Stimulated activated CD4-positive, alpha-beta T cell treated with anti-CD3 and anti-CD28 coated beads, Interleukin-2, amount 100 ng/mL, for 4 hours (primary cell): ENCODE data around the gene FARP2.
"Not testable (repeated sequence)": the region's sequence is repeated elsewhere in the genome, so short reads cannot be mapped to it uniquely, and the experiment has no call there.

ENCODE experiments used
- DNase-seq: peaks from one replicate; pipeline ENCODE4 v3.0.0-alpha.2; 2020; ENCODE audit warnings: low read depth

FARP2 gene

DNA sequence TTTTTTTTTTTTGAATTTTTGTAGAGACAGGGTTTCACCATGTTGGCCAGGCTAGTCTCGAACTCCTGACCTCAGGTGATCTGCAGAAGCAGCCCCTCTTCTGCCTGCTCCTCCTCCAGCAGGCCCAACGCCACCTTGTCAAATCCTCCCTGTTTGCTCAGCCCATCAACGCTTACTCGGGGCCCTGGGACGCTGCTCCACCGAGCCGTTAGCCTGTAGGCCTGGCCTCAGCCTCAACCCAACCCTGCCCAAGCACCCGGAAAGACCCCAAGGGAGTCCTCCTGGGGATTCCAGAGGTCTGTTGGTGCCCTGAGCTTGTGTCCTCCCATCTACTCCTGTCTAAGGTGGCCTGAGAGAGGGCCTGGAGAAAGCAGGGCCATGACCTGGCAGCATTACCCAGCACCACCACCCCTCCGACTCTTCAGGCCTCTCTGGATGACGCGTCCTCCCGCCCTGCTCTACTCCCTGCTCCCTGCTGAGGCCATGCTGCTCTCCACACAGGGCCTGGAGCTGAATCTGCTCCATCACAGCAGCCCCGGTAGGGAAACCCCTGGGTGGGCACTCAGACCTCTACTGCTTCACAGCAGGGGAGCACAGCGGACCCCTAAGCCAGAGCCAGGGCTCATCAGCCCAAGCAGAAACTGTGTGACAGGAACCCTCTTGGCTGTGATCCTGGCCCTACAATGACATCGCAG is 149.1 kb downstream of the FARP2 start:
- DNase-seq, result no peak

- no peak for DNase-seq
Observed at GRCh38 chr2:241505781-241506201, 149.7 kb downstream of the FARP2 start.

GRCh38 chr2:241506317-241506716 is 150.2 kb downstream of the FARP2 start:
- DNase-seq, result not testable (repeated sequence)

- DNase-seq, result no peak
Observed at GRCh38 chr2:241506793-241507429, 150.8 kb downstream of the FARP2 start.

DNA sequence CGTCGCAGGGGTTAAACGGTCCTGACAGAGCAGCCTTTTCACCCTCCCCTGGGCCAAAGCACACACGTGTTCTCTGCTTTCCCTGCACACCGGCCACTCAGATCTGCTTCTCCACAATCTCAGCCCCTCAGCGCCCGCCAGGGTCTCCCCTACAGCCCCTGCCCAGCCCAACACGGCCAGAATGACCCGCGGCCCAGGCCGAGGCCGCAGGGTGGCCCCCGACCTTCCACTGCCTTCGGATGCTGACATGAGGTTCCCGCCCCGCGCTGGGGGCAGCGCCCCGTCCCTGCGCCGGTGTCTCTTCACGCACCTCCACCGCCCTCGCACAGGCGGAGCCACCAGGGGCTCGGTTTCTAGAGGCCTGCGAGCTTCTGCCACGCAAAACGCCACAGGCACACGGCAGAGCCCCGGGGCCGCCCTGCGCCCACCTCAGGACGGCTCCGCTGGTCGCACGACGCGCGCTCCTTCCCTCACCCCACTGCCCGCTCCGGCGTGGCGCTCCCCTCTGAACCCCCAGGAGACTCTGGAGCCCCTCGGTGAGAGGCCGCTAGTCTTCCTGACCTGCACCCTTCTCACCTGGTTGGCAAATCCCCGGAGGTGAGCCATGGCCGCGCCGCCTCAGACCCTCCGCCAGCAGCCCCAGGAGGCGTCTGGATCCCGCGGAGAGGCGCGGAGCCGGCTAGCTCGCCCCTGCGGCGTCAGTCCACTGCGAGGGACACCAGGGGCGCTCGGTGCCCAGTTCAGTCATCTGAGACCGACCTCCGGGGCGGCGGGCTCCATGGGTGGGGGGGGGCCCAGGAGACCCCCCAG is 151.6 kb downstream of the FARP2 start:
- peak; percentile 12 for DNase-seq

DNA sequence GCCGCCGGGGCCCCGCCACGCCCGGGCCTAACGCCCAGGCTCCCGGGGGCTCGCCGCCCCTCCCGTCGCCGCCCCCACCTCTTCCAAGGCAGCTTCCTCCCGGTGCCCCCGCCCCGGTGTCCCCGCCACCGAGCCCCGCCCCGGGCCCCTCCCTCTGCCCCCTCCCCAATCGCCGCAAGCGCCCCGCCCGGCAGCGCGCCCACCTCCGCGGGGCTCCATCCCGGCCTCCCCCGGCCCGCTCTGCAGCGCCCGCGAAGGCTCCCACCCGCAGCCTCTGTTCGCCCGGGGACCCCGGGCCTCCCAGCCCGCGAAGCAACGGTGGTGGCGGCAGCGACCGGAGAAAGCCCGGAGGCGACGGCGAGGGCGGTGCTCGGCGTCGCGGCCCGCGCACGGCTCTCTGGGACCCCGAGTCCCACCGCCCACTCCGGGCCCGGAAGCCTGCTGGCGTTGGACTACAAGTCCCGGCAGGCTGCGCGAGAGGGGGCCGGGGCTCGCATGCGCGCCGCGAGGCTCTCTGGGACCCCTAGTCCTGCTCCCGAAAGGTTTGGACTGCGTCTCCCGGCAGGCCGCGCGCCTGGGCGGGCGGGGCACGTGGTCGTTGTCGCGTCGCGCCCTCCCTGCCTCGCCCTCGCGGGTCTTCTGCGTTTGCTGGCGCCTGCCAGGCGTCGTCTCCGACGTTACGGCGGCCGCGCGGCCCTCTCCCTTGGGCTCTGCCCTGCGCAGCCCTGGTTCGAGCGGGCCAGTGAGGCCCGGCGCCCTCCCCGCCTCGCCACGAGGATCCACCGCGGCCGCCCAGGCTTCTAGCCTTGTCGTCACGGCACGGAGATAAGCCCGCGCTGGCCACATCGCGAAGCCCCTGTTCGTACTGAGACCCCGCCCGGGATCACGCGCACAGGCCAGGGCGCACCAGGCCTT is 152.4 kb downstream of the FARP2 start, which contains the start of gene STK25:
TSS of gene STK25 (minus strand) at position 345 of the 915 bp plus-strand sequence. CDS start 549 bp downstream, outside the sequence.
- DNase-seq, result peak; percentile 98

DNA sequence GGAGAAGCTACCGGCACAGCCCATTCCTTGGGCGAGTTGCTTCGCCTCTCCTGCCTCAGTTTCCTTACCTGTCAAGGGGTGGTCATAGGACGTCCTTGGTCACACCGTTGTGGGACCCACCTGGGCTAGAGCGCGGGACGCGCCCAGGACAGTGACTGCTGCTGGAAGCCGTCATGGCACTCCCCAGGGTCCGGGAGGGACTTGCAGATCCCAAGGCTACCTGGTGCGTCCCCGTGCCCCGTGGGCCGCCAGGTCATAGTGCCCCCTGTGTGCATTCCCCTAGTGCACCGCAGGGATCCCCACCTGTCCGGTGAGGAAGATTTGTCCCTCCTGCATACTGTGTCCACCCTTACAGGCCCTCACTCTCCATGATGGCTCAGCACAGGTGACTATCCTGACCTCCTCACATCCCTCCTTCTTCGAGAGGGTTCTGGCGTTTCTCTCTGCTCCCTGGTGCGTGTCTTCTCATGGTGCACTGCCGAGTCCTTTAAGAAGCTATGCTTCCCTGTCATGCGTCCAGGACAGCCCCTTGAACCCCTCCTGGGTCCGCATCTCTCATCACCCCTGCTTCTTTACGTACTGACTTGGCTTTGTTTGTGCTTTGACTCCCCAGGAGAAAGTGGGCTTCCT is 153.2 kb downstream of the FARP2 start:
- DNase-seq, result no peak

GRCh38 chr2:241511091-241511741 is 155.1 kb downstream of the FARP2 start:
- DNase-seq, result no peak

DNA sequence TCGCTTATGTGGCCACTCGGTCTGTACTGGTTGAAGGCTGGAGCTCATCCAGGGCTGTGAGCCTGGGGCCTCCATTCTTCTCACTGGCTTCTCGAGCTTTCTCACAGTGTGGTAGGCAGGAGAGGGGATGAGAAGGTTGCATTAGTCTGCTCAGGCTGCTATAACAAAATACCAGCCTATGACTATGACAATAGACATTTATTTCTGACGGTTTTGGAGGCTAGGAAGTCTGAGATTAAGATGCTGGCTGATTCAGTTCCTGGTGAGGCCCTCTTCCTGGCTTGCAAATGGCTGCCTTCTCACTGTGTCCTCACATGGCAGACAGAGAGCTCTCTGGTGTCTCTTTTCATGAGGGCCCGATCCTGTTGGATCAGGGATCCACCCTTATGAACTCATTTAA is 158.5 kb downstream of the FARP2 start:
- no peak for DNase-seq

DNA sequence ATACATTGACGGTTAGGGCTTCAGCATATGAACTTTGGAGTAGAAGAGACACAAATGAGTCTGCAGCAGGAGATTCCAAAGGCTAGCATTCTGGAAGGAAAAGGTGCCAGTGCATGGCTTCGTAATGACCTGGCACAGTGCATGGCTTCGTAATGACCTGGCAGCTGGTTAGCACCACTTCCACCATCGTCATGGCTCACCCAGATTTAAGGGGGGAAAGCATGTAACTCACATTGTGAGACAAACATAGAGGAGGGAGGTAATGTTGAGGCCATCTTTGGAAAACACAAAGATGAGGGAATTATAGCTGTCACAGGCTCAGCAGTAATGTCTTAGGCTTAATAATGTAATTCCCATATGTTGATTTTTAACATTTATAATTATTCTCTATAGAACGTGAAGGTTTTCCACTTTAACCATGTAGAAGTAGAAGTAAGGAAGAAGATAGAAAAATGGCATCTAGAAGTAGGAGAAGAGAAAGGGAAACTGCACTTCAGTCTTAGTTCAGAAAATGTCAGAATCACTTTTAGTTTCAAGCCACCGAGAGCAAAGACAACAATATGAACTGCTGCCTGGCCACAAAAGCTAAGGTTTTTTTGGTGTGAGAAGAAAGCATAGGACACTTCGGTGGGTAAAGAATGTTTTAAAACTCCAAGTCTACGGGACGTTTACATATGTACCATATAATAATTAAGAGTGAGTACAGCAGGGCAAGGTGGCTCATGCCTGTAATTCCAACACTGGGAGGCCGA is 159.1 kb downstream of the FARP2 start:
- DNase-seq, result no peak

GRCh38 chr2:241516520-241516965 is 160.5 kb downstream of the FARP2 start:
- DNase-seq, result no peak

GRCh38 chr2:241517297-241517696 is 161.2 kb downstream of the FARP2 start:
- DNase-seq, result no peak

DNA sequence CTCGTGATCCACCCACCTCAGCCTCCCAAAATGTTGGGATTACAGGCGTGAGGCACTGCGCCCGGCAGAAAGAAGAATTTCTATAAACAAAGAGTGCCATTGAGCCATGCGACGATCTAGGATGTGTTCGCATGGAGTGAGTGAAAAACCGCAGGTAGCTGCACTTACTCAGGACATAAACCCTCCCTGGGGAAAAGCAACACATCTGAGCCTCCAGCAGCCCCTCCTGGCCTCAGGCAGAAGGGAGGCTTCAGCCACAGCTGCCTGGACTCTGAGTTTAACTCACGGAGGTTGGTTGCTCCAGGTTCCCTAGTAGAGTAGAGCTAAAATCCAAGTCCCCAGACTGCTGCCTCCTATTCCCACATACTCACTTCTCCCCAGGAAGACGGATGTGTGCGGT is 163.6 kb downstream of the FARP2 start:
- DNase-seq, result no peak

DNA sequence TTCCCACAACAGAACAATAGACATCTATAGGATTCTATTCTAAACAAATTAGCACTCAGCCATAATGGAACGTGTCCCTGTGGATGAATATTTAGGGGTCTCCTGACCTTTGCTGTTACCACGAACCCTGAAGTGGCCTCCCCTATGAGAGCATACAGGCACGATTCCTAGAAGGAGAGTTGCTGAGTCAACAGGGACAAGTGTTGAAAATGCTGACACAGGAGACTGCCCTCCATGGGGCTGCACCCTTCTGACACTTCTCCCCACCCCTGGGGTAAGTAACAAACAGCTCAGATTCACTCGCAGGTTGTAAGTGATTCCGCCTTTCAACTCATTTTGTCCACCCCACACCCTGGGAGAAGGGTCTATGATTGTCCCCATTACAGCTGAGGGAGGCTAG is 166.4 kb downstream of the FARP2 start:
- no peak for DNase-seq

DNA sequence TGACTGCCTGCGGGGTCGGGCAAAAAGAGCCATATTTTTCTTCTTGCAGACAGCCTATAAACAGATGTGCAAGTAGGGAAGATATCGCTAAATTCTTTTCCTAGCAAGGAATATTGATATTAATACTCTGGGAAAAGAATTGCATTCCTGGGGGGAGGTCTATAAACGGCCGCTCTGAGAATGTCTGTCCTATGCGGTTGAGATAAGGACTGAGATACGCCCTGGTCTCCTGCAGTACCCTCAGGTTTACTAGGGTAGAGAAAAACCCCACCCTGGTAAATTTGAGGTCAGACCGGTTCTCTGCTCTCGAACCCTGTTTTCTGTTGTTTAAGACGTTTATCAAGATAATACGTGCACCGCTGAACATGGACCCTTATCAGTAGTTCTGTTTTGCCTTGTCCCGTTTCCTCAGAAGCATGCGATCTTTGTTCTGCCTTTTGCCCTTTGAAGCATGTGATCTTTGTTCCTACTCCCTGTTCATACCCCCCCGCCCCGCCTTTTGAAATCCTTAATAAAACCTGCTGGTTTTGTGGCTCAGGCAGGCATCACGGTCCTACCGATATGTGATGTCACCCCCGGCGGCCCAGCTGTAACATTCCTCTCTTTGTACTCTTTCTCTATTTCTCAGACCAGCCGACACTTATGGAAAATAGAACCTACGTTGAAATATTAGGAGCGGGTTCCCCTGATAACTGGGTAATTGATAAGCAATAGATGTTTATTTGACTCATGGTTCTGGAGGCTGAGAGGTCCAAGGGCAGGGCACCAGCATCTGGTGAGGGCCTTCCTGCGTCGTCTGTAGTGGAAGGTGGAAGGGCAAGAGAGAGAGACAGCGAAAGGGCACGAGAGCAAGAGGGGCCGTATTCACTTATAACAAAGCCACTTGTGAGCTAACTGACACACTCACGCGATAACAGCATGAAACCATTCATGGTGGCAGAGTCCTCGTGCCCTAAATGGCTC is 170.0 kb downstream of the FARP2 start:
- DNase-seq, result not testable (repeated sequence)

- no peak for DNase-seq
Observed at GRCh38 chr2:241530571-241530970, 174.5 kb downstream of the FARP2 start.

DNA sequence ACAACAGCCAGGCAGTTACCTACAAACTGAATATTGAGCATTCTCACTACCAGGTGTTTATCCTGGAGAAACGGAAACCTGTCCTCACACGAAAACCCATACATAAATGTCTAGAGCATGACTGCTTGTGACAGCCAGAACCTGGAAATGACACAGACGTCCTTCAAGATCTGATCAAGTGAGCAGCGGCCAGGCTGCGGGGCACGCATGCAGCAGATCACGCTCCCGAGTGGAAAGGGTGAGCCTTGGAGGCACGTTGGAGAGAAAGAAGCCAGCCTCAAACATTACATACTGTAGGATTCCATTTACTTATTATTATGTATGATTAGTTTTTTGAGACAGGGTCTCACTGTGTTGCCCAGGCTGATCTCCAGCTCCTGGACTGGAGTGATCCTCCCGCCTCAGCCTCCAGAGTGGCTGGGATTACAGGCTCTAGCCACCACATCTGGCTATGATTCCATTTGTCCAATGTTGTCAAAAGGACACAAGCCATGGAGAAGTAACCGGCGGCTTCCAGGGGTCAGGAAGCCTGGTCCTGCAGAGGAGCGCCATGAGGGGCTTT is 175.2 kb downstream of the FARP2 start:
- DNase-seq, result no peak

DNA sequence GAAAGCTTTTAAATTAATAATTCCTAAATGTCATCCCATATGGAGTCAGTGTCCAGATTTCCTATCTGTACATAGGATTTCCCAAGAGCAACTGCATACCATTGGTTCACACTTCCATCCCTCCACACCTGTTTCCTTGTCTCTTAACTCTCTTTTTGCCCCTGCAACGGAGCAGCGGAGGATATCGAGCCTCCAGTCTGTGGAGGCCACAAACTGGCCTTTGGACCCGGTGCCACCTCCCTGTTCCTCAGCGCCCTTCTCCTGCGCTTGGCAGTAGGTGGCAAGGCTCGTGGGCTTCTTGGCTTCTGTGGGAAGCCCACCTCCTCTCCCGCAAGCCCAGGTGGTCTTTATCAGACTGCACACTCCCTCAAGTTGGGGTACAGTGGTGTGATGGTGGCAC is 176.1 kb downstream of the FARP2 start:
- DNase-seq, result no peak
